Retinal pigment epithelial cell (primary cell): ENCODE results near the gene PARVG.

ENCODE experiments used
- DNase-seq: peaks from one replicate; pipeline ENCODE4 v3.0.0-alpha.2; 2010; ENCODE audit warnings: low read depth
- H3K4me3 ChIP-seq: 2 replicates; pipeline ENCODE4 v1.5.1; 2011; ENCODE audit warnings: mild to moderate bottlenecking, low read length, control low read depth, moderate library complexity
- CTCF ChIP-seq: conservative IDR thresholded peaks from 2 replicates; pipeline ENCODE4 v1.5.1; 2011; ENCODE audit warnings: low read depth, low read length, control low read depth, inconsistent platforms

Gene PARVG

DNA sequence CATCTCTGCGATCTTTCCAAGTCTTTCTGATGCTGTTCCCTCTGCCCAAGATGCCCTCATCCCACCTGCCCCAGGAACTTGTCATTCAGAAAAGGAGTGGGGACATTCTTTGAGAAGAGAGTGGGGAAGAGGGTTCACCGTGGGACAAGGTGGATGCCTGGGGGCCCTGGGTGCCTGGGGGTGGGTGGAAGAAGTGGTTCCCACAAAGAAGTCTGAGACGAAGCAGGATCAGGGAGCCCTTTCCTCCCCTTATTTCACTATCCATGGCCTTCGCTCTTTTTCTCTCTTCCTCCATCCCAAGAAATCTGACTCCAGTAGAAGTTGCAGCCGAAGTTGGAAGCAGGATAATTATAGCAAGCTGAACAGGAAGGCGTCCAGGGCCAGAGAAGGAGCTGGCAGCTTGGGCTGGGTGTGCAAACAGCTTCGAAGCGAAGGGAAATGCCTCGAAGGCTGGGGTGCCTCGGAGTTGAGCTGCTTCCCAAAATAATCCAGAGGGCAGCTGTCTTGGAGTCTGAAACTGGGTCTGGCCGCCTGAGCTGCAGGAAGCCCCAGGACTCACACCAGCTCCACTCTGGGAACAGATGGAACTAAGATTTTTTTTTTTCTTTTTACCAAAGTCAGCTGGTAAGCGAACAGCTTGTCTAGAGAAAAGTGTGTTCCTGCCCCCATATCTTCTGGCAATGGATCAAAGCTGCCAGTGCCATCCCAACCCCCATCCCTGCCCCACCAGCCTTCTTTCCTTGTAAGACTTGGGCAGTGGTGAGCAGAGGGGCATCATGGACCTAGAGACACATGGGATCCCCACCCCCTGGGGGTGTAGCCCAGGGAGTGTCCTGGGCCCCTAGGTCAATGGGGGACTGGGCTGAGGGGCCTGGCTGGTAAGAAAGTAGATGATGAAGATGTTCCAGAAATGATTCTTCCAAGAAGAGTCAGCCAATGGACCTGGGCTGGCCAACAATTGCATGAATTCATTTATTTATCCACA, 31.5 kb downstream of the PARVG start:
- no peak for TF ChIP-seq CTCF
- no peak overlapping the region for H3K4me3 ChIP-seq
- DNase-seq: no peak

DNA sequence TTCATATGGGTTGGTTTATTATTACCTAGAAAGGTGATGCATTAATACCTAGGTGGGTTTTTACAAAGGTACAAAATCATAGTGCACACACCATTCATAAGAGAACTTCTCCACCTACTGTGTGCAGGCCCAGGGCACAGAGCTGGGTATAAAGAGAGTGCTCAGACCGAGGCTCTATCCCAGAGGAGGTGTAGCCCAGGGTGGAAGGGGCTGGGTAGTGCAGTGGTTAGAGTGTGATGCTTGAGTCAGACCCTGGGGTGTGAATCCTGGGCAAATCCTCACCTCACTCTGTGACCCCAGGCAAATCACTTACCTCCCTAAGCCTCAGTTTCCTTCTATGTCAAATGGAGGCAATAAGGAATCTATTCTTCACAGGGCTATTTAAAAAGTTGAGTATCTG, 32.2 kb downstream of the PARVG start:
- no peak for TF ChIP-seq CTCF
- no peak for DNase-seq

GRCh38 chr22:44213489-44214043, 32.8 kb downstream of the PARVG start:
- H3K4me3 ChIP-seq: no peak overlapping the region
- DNase-seq: no peak
- TF ChIP-seq CTCF: no peak

More for the DNA sequence above, 32.2 kb downstream of the PARVG start:
- H3K4me3 ChIP-seq: no peak overlapping the region

- DNase-seq: no peak
- no peak for TF ChIP-seq CTCF
- H3K4me3 ChIP-seq: no peak overlapping the region
These were observed 33.5 kb downstream of the PARVG start for GRCh38 chr22:44214187-44214586.

DNA sequence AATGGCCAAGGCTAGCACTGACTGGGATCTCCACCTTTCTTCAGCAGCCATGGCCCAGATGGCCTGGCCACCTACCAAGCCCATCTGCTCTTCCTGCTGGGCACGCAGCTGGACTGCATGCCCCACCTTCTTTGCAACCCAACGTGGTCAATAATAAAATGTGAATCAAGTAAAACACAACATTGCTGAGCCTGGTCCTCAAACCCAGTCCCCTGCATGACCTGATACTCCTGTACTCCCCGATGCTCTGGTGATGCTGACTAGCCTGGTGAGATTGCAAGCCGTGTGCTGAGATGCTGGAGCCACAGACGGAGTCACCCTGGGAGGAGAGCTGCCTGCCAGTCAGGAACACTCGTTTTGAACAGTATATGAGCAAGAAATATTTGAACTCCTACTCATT, 34.0 kb downstream of the PARVG start:
- TF ChIP-seq CTCF: no peak
- H3K4me3 ChIP-seq: no peak overlapping the region
- DNase-seq: no peak

- TF ChIP-seq CTCF: no peak
- H3K4me3 ChIP-seq: no peak overlapping the region
- no peak for DNase-seq
These were observed 34.6 kb downstream of the PARVG start for GRCh38 chr22:44215287-44215686.

DNA sequence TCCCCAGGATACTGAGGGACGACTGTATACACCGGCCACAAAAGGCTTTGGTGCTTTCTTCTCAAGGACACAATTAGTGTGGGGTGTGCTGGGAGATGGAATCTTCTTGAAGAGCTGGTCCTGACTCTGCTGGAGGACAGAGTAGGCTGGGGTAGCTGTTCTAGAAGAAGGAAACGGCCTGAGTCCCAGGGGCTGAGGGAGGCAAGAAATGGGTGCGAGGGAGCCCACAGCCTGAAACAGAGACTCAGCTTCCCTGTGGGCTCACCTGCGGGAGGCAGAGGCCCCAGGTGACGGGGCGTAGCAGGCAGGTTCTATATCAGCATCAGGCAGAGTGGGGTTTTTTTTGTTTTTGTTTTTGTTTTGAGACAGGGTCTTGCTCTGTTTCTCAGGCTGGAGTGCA, 36.6 kb downstream of the PARVG start:
- H3K4me3 ChIP-seq: no peak overlapping the region
- TF ChIP-seq CTCF: no peak
- DNase-seq: no peak
